Central memory CD8-positive, alpha-beta T cell (primary cell): ENCODE results near the gene ANXA6.

ENCODE experiments used
- ATAC-seq: fragments of 150-1000 bp; cut with Tn5 transposase; replicated peaks from 2 replicates; pipeline ENCODE4 v1.10.0; 2022; ENCODE audit warnings: mild to moderate bottlenecking, moderate FRiP score, moderate number of reproducible peaks; ENCODE audit not compliant: poor library complexity, severe bottlenecking; ENCODE audit errors: extremely low read depth
- DNase-seq, 2 donors: peaks; one replicate each; pipeline ENCODE4 v3.0.0; 2021; ENCODE audit warnings: low spot score in 2 of 2
- H3K27ac Mint-ChIP-seq: one replicate; pipeline ENCODE4 v1.8.0; 2022; ENCODE audit warnings: low read depth, mild to moderate bottlenecking, moderate library complexity, mixed read lengths
- H3K27me3 Mint-ChIP-seq: one replicate; pipeline ENCODE4 v1.8.0; 2022; ENCODE audit warnings: mixed read lengths
- H3K36me3 Mint-ChIP-seq: one replicate; pipeline ENCODE4 v1.8.0; 2022; ENCODE audit warnings: mild to moderate bottlenecking, moderate library complexity, mixed read lengths; ENCODE audit not compliant: insufficient read depth
- H3K4me1 Mint-ChIP-seq: one replicate; pipeline ENCODE4 v1.8.0; 2022; ENCODE audit warnings: mixed read lengths
- H3K4me3 Mint-ChIP-seq: one replicate; pipeline ENCODE4 v1.8.0; 2022; ENCODE audit warnings: mild to moderate bottlenecking, moderate library complexity, mixed read lengths
- H3K9me3 Mint-ChIP-seq: one replicate; pipeline ENCODE4 v1.8.0; 2022; ENCODE audit warnings: mixed read lengths

ANXA6 gene

DNA sequence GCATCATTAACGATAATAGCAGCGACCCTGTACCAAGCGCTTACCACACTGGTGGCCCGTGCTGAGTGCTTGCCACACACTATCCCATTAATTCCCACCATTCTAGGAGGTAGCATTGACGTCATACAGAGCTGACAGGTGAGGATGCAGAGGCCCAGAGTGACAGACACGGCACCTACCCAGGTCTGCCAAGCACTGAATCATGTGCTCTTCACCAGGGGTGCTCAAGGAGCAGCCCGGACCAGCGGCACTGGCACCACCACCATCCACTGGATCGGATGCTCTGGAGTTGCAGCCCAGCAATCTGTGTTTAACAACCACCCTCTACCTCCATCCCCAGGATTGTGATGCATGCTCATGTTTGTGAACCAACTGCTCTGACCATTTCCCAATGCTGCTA is 80.2 kb downstream of the ANXA6 start:
- Mint-ChIP-seq H3K9me3 (no peaks in the 10 kb centered on the region), H3K4me1 (peaks cover 63% of the 10 kb centered on the region), H3K36me3 (peaks cover 46% of the 10 kb centered on the region), H3K27ac (peak overlapping the region; percentile 86), H3K27me3 (no peaks in the 10 kb centered on the region), H3K4me3 (peak overlapping the region; percentile 74)
- no peak for ATAC-seq
- no peak for DNase-seq

DNA sequence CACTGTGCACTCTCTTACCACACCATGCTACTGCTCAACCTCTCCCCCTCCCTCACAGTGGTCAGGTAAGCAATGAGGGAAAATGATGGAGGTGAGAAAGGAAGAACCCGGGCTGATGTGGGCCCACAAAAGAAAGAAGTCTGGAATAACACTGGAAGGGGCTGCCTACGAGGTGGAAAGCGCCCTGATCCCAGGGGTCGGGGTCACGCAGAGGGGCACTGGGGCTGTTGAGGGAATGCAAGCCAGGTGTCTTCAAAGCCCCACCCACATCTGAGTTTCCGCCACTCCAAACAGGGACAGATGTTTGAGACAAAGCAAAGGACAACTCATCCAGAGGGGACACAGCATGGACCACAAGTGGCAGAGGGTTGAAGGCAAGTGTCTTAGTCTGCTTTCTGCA is 81.0 kb downstream of the ANXA6 start:
- H3K9me3 Mint-ChIP-seq, result no peaks in the 10 kb centered on the region
- peak overlapping the region; percentile 82 for H3K27ac Mint-ChIP-seq
- peaks cover 45% of the 10 kb centered on the region for H3K36me3 Mint-ChIP-seq
- peaks cover 67% of the 10 kb centered on the region for H3K4me1 Mint-ChIP-seq
- no peak for DNase-seq
- no peak for ATAC-seq
- H3K27me3 Mint-ChIP-seq, result no peaks in the 10 kb centered on the region
- peak overlapping the region; percentile 74 for H3K4me3 Mint-ChIP-seq

DNA sequence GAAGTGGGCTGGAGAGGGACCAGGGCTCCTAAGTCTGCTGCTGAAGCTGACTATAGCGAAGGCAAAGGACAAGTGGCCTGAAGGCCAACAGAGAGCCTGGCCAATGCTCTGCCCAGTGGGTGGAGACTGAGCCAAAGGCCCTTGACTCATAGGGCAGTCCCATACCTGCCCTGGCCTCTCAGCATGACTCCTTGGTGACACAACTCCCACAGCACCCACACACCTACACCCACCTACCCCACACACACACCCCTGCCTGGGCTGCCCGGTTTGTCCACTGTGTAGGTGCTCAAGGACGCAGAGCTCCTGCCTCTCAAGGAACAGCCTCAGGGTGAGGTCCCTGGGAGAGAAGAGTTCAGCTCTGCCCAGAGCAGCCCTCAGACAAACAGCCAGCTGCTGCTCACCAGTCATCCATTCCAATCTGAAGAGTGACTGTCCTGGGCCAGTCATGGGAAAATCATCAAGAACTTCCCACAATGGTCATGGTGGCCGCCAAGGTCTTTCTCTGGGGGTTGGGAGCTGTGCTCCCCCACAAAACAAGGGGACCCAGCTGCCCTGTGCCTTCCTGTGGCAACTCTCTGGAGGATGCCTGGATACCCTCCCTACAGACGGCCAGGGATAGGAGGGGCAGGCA is 81.8 kb downstream of the ANXA6 start:
- Mint-ChIP-seq H3K27ac (peak overlapping the region; percentile 82), H3K4me1 (peaks cover 75% of the 10 kb centered on the region), H3K36me3 (peaks cover 43% of the 10 kb centered on the region), H3K27me3 (no peaks in the 10 kb centered on the region), H3K9me3 (no peaks in the 10 kb centered on the region), H3K4me3 (peak overlapping the region; percentile 74)
- ATAC-seq (no peak), DNase-seq (no peak)

DNA sequence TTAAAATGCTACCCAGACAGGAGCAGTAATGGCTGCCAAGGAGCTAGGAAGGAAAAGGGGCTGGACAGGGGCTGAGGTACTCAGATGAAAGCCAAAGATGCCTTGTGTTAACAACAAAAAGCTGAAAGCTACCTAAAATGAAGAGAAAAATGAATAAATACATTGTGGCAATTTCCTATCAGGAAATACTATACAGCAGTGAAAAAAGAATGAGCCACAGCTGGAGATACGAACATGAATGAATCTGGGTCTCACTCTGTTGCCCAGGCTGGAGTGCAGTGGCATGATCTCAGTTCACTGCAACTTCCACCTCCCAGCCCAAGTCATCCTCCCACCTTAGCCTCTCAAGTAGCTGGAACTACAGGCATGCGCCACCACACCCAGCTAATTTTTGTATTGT is 83.0 kb downstream of the ANXA6 start:
- Mint-ChIP-seq H3K9me3 (no peaks in the 10 kb centered on the region), H3K27me3 (no peaks in the 10 kb centered on the region), H3K27ac (peak overlapping the region; percentile 69), H3K4me3 (no peak overlapping the region), H3K4me1 (peaks cover 77% of the 10 kb centered on the region), H3K36me3 (peaks cover 36% of the 10 kb centered on the region)
- DNase-seq (no peak), ATAC-seq (no peak)

DNA sequence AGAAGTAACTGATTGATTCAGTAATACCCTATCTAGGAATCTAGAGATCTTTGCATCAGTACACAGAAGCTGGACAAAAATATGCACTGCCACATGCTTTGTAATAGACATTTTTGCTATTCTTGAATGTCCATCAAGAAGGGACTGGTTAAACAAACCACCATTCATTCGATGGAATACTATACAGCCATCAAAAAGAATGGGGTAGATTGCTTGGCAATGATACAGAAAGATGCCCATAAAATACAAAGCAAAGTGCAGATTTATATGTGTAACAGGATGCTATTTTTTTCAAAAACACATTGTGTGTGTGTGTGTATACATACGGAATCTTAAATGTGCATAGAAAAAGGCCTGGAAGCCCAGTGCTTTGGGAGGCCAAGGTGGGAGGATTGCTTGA is 84.3 kb downstream of the ANXA6 start:
- Mint-ChIP-seq H3K4me3 (no peak overlapping the region), H3K9me3 (no peaks in the 10 kb centered on the region), H3K27ac (peak overlapping the region; percentile 69), H3K36me3 (peaks cover 36% of the 10 kb centered on the region), H3K4me1 (peaks cover 77% of the 10 kb centered on the region), H3K27me3 (no peaks in the 10 kb centered on the region)
- no peak for ATAC-seq
- DNase-seq, result no peak

DNA sequence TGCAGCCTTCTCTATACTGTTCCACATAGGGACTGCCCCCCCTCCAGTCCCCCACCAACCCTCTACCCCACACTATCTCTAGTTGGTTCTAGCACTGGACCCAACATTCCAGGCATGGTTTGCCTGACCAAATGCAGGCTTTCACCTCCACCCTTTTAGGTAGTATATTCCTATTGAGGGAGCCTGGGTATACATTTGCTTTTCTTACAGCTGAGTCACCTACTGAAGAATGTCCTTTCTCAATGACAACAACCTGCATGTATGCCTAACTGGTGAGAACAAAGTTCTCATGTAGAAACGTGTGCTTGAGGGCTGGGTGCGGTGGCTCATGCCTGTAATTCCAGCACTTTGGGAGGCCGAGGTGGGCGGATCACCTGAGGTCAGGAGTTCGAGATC is 85.0 kb downstream of the ANXA6 start:
- Mint-ChIP-seq H3K27me3 (no peaks in the 10 kb centered on the region), H3K4me3 (peak overlapping the region; percentile 16), H3K27ac (peak overlapping the region; percentile 71), H3K9me3 (no peaks in the 10 kb centered on the region), H3K36me3 (peaks cover 33% of the 10 kb centered on the region), H3K4me1 (peaks cover 77% of the 10 kb centered on the region)
- no peak for ATAC-seq
- DNase-seq, result no peak

DNA sequence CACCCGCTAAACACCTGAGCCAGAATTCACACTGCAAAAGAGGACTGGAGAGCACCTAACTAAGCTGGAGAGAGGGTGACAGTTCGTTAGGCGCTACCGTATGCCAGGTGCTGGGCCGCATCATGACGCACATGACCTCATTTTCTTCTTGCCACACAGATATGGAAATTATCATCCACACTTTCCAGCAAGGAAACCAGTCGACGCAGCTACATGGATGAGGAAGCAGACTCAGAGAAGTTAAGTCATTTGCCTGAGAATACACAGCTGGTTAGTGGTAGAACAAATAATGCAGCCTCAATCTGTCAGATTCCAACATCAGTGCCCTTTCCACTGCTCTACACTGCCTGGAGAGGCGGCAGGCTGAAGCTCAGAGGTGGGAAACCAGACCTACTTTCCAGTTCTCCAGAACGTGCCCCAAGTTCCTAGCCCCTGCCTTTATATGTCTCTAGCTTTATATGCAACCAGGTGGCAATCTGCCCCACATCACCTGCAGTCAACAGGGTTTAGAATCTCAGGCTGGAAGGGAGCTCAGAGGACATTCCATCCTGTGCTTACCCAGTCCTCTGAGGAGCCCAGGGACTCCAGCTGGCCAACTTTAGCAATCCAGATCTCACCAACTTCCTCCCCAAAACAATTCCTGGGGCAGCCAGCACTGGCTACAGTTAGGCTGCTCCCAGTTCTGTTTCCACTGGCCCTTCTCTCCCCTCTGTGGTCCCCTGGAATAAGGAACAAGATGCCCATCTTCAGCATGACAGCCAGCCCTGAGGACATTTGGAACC is 85.5 kb downstream of the ANXA6 start:
- peaks cover 31% of the 10 kb centered on the region for H3K36me3 Mint-ChIP-seq
- H3K9me3 Mint-ChIP-seq, result no peaks in the 10 kb centered on the region
- H3K4me1 Mint-ChIP-seq, result peaks cover 77% of the 10 kb centered on the region
- DNase-seq (no peak), ATAC-seq (no peak)
- H3K4me3 Mint-ChIP-seq, result peak overlapping the region; percentile 31
- H3K27ac Mint-ChIP-seq, result peak overlapping the region; percentile 71
- no peaks in the 10 kb centered on the region for H3K27me3 Mint-ChIP-seq

DNA sequence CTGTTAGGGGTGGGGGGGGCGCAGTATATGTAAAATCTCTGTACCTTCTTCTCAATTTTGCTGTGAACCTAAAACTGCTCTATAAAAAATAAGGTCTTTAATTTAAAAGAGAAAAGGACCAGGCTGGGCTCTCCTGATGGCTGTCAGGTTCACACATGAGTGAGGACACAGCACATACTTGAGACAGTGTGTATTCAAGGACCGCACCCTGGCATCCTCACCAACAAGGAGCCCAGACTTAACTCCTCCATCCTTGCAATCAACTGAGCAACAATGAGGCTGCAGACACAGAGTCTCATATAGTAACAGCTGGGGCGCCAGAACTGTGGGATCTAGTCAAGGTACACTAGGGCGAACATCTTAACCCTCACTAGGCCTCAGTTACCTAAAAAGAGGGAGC is 86.6 kb downstream of the ANXA6 start:
- H3K27me3 Mint-ChIP-seq, result no peaks in the 10 kb centered on the region
- no peaks in the 10 kb centered on the region for H3K9me3 Mint-ChIP-seq
- peaks cover 76% of the 10 kb centered on the region for H3K4me1 Mint-ChIP-seq
- ATAC-seq (no peak), DNase-seq (no peak)
- no peak overlapping the region for H3K4me3 Mint-ChIP-seq
- no peak overlapping the region for H3K27ac Mint-ChIP-seq
- peaks cover 26% of the 10 kb centered on the region for H3K36me3 Mint-ChIP-seq

DNA sequence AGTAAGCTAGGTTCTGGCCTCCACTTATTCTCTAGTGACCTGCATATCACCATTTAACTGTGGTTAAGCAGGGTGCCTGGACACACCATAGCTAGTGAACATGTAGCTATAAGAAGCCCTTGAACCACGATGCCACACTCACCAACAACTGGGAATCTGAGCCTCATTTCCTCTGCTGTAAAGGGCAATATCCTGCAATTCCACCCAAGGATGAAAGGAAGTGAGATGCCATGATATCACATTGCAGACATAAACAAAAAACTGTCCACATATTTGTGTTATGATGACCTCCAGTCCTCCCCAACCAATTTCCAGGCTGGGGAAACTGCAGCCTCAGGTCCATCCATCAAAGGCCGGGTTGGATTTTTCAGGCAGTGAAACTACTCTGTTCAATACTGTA is 87.1 kb downstream of the ANXA6 start:
- H3K27me3 Mint-ChIP-seq, result no peaks in the 10 kb centered on the region
- H3K4me1 Mint-ChIP-seq, result peaks cover 76% of the 10 kb centered on the region
- no peak for DNase-seq
- ATAC-seq, result no peak
- no peak overlapping the region for H3K4me3 Mint-ChIP-seq
- H3K9me3 Mint-ChIP-seq, result no peaks in the 10 kb centered on the region
- peaks cover 22% of the 10 kb centered on the region for H3K36me3 Mint-ChIP-seq
- H3K27ac Mint-ChIP-seq, result peak overlapping the region; percentile 76

DNA sequence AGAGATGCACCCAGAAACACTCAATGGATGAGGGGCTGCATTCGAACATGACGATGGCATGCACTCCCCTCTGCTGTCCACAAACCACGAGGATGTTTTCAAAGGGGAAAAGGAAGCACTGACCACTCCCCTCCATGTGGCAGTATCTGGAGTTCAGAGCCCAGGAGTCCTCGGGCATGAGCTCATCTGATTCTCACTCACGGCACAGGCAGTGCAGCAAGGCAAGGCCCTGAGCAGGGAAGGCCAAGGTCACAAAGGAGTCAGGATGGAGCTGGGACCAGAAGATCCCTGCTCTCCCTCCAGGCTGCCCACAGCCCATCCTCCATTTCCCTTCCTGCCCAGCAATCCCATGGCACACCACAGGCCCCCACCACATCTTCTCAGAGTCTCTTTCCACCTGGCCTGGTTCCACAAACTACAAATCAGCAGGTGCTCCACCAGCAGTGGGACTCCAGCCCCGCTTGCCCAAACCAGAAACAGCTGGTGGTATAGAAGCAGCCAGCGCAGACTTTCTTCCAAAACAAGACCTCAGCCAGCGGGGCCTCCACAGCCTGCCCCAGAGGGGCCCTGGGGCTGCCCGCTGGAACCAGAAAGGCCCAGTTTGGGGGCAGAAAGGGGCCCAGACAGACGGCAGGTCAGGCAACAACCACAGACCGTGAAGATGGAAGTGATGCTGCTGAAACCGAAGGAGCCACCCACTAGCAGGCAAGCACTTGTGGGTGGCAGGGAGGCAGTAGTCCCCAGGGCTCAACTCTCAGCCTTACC is 89.0 kb downstream of the ANXA6 start:
- Mint-ChIP-seq H3K27ac (peak overlapping the region; percentile 81), H3K27me3 (no peaks in the 10 kb centered on the region), H3K4me3 (peak overlapping the region; percentile 39), H3K4me1 (peaks cover 73% of the 10 kb centered on the region), H3K36me3 (peaks cover 24% of the 10 kb centered on the region), H3K9me3 (no peaks in the 10 kb centered on the region)
- DNase-seq, result no peak
- peak; percentile 68 for ATAC-seq

DNA sequence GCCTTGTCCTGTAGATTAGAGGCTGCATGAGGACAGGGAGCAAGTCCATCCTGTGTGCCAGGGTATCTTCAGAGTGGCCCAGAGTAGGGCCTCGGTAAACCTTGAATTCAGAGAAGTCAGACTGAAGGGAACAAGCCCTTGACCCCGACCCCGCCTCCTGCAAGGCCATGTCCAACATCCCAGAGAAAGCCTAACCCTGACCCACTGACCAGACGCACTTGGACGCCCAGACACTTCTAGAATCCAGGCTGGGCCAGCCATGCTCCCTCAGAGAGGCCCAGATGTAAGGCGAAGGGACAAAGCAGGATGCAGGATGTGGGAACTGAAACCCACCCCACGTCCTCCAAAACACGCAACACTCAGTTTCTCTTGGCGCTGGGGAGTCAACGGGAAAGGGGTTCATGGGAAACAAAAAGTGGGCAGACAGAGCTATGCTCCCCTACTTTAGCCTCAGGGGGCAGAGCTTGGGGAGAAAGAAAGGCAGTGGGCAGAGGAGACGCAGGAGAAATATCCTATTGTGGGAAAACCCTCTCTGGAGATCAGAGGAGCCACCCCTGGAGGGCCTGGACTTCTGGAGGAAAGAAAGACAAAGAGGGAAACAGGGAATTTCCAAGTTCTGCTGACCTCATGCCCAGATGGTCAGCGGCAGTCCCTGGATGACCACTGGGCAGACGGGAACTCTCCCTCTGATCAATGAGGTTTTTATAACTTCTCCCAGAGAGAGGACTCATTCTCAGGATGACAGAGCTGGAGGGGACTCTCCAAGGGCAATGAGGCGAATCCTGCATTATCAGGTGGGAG is 89.7 kb downstream of the ANXA6 start:
- Mint-ChIP-seq H3K9me3 (no peaks in the 10 kb centered on the region), H3K36me3 (peaks cover 29% of the 10 kb centered on the region), H3K4me1 (peaks cover 73% of the 10 kb centered on the region), H3K4me3 (peak overlapping the region; percentile 39), H3K27ac (peak overlapping the region; percentile 81), H3K27me3 (no peaks in the 10 kb centered on the region)
- DNase-seq, result no peak
- ATAC-seq, result no peak

DNA sequence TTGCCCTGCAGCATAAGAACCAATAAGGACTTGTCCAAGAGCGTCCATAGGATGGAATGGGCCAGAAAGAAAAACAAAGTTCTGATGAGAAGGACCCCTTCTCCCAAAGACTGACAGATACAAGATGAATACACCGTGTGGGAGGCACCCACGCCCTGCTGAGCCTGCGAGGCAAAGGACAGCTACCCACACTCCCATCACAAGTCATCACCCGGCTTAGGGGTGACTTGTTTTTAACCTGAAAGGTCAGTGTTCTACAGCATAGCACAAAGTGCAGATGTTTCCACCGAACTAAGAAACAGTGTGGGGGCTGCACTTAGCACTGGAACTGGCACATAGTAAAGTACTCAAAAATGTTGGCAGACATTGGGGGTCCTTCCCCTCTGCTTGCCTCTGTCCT is 90.7 kb downstream of the ANXA6 start:
- peak overlapping the region; percentile 81 for H3K27ac Mint-ChIP-seq
- peak overlapping the region; percentile 16 for H3K4me3 Mint-ChIP-seq
- no peak for ATAC-seq
- H3K4me1 Mint-ChIP-seq, result peaks cover 64% of the 10 kb centered on the region
- DNase-seq, result no peak
- no peaks in the 10 kb centered on the region for H3K27me3 Mint-ChIP-seq
- no peaks in the 10 kb centered on the region for H3K9me3 Mint-ChIP-seq
- H3K36me3 Mint-ChIP-seq, result peaks cover 36% of the 10 kb centered on the region
